A549 (cell line): Measurements from ENCODE around the gene TECPR2.

ENCODE experiments used
- CEBPB ChIP-seq, 2 experiments: fragments of >200 bp in 1 of 2; sonication (Bioruptor Twin) in 1 of 2; formaldehyde crosslinking in 1 of 2; IDR thresholded peaks; 2 replicates each; pipeline ENCODE4 v1.6.1; 2012 to 2016
- CTCF ChIP-seq: fragments of >200 bp; sonication (Bioruptor Twin); formaldehyde crosslinking; IDR thresholded peaks from 3 replicates; pipeline ENCODE4 v1.5.1; 2016
- ELK1 ChIP-seq: fragments of 150-350 bp; IDR thresholded peaks from 2 replicates; pipeline ENCODE4 v1.6.1; 2014; ENCODE audit warnings: low read depth, mild to moderate bottlenecking, low read length
- HOXA7 ChIP-seq: fragments of 250-450 bp; sonication (Bioruptor Pico); IDR thresholded peaks from 2 replicates; pipeline ENCODE4 v1.5.0; 2020; ENCODE audit warnings: mild to moderate bottlenecking, moderate library complexity
- JUN ChIP-seq, 2 experiments: fragments of >200 bp; sonication (Bioruptor Twin); formaldehyde crosslinking; IDR thresholded peaks; 2 replicates in 1 of 2; 3 replicates in 1 of 2; pipeline ENCODE4 v1.6.1; 2016 to 2017
- POLR2A ChIP-seq: IDR thresholded peaks from 2 replicates; pipeline ENCODE4 v1.6.1; 2012; ENCODE audit warnings: mild to moderate bottlenecking, low read length
- REST ChIP-seq: fragments of 200-600 bp; sonication (generic); IDR thresholded peaks from 2 replicates; pipeline ENCODE4 v1.6.1; 2016; ENCODE audit warnings: antibody characterized with exemption, mild to moderate bottlenecking, moderate library complexity

- TF ChIP-seq REST, result no peak
- no peak for TF ChIP-seq CTCF
- no peak for TF ChIP-seq POLR2A
- no peak for TF ChIP-seq HOXA7 (CRISPR knock-in tag)
- TF ChIP-seq CEBPB (IDR thresholded peaks at IDR 0.05), result no peak
- TF ChIP-seq ELK1, result no peak
- no peak for TF ChIP-seq JUN (IDR thresholded peaks at IDR 0.05)
These were observed 141.7 kb downstream of the TECPR2 start for GRCh38 chr14:102504328-102504999.
